ENCODE measurements around the gene ZCCHC4. TPM values are rescaled to one million over a fixed set of nuclear protein-coding genes. Genes with fewer than 3 reads are reported as not detected.
"Not testable (repeated sequence)": the region's sequence is repeated elsewhere in the genome, so short reads cannot be mapped to it uniquely, and the experiment has no call there.

Gene ZCCHC4
- total RNA-seq, 1 experiment from 2014 or later: 9.7 TPM

DNA sequence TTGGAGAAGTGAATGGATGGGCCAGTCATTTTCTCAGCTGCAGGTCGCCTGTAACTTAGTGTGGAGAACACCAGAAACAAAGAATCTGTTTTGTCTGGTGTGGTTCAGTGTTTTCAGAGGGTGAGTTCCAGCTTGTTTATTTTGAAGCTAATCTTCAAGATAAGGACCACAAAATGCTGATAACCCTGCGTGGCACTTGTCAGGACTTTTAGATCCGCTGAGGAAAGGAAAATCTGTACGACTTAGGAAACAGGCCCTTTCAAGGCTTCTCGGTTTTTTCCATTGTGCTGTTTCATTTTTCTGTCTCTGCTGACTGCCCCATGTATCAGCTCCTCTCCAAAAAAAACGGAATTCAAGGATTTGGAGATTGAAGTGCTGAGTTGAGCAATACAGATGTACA lies 55.7 kb downstream of the ZCCHC4 start:
- no peak for DNase-seq (ENCODE audit: low spot score)
- in situ Hi-C loops (cut with HindIII; ENCODE audit: low sequenced_read_pairs): no loop called here

DNA sequence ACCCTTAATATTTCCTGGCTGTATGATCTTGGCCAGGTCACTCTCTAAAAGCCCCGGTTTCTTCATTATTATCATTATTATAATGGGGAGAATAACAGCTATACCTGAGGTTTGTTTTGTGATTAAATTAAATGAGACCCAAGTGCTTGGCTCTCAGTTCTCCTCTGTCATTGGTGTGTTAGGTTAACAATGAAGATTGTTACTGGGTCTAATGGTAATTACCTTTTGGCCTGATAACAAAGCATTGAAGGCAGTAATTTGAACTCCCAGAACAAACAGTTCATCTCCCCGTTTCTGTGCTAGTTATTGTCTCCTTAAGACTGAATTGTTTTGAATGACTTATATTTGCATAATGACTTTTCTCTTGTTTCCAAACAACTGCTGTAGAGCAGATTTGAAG lies 57.7 kb downstream of the ZCCHC4 start:
- in situ Hi-C loops (cut with HindIII; ENCODE audit: low sequenced_read_pairs): no loop called here
- no peak for DNase-seq (ENCODE audit: low spot score)

DNA sequence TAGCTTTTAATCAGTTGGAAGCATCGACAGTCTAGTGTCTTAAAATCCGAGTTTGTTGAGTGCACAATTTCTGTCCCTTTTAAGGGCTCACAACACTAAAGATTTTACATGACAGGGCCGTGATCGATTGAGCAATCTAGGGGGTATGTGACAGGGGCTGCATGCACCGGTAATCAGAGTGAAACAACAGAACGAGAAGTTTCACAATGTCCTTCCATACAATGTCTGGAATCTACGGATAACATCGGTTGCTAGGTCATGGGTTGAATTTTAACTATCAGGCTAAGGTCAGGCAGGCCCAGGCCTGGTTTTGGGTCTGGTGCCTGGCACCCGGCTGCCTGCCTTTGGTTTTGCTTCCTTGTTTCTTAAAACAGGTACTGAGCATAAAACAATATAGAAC lies 60.0 kb downstream of the ZCCHC4 start:
- DNase-seq (ENCODE audit: low spot score); in situ Hi-C loops (cut with HindIII; ENCODE audit: low sequenced_read_pairs): not testable (repeated sequence)

DNA sequence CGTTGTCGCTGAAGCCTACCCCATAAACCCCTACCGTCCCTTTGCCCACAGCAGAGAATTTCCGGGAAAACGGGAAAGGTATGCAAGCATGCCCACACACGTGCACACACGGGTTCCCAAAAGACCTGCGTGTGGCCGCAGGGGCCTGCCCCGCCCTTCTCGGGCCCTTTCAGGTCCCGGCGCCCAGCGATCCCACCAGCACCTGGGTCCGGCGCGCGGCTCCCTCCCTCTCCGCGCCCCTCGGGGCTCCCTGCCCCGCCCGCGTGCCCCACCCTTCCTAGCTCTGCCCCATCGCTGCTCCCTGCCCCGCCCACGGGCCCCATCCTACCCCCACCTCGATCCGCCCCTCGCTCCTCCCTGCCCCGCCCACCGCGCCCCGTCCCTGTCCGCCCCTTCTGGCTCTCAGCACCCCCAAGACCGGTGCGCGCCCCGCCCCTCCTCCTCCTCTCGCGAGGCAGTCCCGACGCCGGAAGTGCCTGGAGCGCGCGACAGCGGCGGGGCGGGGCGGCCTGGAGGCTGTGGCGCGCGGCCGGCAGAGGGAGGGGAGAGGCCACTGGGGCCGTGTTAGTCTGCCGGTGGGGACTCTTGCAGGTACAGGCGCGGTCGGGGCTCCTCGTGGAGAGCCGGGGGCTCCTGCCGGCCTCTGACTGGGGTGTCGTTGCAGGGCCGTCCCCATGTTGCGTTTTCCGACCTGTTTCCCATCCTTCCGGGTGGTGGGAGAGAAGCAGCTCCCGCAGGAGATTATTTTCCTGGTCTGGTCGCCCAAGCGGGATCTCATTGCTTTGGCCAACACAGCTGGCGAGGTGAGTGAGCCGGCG lies 64.4 kb downstream of the ZCCHC4 start, which contains the start of gene ANAPC4:
Gene ANAPC4 (plus strand): TSS at position 510 of the 818 bp plus-strand sequence. CDS start 165 bp downstream, at position 675.
- DNase-seq (ENCODE audit: low spot score): peak; percentile 85
- in situ Hi-C loops (cut with HindIII; ENCODE audit: low sequenced_read_pairs): no loop called here

DNA sequence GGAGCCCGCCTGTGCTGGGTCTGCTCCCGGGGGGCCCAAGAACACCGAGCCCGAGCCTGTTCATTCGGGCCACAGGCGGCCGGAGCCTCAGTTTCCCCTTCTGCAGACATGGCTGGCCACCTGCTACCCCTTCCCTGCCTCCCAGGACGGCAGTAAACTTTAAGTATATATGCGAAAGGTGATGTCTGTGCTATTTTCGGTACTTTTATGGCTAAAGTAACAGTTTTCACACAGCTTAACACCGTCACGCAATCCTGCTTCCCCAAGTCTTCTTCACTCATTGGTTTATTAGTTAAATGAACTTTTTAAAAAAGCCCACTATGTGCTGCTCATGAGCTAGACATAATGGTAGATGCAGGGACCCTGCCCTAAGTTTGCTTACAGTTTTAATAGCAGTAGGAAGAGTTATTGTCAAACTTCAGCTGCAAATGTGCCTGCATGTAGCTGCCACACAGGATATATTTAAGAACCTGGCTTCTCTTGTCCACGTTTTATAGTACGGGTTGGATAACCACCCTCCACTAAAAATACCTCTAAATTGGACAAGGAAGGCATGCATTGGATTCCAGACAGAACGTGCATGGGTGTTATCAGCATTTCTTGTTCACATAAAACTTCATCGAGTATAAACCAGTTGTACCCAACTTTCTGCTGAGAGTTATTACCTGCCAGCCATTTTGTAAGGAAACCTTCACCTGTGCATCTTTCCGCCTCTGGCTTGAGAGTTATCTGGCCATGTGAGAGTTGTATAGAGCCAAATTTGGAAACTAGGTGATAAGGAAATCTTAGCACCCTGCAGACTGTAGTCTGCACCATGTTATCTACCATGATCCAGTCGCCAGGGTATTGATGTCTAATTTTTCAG lies 65.2 kb downstream of the ZCCHC4 start:
- DNase-seq (ENCODE audit: low spot score): peak; percentile 15
- in situ Hi-C loops (cut with HindIII; ENCODE audit: low sequenced_read_pairs): no loop called here

DNA sequence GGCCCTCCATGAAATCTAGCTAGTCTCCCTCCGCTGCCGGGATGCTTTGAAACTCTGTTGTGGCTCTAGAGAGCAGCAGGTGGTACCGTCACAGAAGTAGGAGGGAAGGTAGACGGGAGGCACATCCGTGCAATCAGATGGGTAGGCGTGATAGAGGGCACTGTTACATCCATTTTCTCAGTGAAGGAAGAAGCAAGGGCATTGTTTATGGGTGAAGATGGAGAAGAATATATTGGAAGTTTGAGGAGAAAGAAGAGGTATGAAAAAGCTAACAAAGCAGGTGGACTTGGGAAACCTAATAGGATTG lies 65.8 kb downstream of the ZCCHC4 start:
- no peak for DNase-seq (ENCODE audit: low spot score)
- in situ Hi-C loops (cut with HindIII; ENCODE audit: low sequenced_read_pairs): no loop called here

DNA sequence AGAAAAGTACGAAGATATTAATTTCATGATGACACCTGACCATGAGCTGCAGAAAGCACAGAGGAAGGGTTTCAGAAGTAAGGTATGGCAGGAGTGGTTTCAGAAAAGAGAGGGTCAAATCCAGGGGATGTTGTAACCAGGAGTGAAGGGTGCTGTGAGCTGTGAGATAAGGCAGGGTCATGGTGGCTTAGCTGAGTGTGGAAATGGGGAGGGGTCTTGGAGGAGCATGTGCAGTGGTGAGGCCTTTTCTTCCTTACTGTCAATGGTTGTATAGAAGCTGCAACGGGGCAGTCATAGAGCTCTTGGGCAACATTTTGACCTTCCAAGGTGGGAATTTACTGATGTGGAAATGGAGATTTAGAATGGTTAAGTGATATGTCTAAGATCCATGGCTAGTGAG lies 67.0 kb downstream of the ZCCHC4 start:
- in situ Hi-C loops (cut with HindIII; ENCODE audit: low sequenced_read_pairs): no loop called here
- no peak for DNase-seq (ENCODE audit: low spot score)

DNA sequence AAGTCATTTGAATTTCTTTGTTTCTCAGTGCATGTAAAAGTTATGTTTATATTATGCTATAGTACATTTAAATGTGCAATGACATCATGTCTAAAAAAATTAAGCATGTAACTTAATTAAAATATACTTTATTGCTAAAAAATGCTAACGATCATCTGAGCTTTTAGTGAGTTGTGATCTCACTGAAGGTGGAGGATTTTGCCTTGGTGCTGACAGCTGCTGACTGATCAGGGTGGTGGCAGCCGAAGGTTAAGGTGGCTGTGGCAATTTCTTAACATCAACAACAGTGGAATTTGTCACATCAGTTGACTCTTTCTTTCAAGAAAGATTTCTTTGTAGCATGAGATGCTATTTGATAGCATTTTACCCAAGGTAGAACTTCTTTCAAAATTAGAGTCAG lies 71.1 kb downstream of the ZCCHC4 start:
- in situ Hi-C loops (cut with HindIII; ENCODE audit: low sequenced_read_pairs): no loop called here
- no peak for DNase-seq (ENCODE audit: low spot score)

DNA sequence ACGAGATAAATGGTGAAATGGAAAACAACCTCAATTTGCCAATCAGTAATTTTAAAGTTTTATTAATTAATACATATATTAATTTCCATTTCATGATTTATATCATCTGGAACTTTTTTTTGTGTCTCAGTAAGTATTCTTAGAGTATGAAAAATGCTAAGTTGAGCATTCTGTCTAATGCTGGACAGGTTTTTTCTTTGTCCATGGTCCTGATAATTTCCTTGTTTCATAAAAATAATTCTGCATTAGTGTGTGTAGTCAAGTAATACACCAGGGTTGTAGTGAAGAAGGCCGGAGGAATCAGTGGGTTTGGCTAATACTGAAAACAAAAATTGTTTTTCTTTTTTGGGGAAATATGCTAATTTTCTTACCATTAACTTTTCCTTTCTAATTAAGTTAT lies 74.4 kb downstream of the ZCCHC4 start:
- in situ Hi-C loops (cut with HindIII; ENCODE audit: low sequenced_read_pairs): no loop called here
- no peak for DNase-seq (ENCODE audit: low spot score)

DNA sequence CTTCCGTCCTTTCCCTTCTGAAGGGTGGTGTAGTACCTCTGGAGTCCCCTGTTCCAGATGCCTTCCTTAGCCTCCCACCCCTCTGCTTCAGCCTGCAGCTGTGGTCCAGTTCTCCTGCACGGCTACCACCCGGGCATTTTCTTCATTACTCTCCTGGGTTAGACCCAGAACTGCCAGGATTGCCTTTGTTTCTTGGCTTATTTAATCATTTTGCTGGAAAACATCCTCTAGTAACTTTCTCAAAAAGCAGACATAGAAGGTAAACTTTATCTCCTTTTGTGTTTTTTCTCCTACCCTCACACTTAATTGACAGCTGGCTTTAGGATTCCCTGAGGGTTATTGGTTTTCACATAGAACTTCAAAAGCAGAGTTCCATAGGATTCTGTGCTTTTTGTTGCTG lies 84.7 kb downstream of the ZCCHC4 start:
- no peak for DNase-seq (ENCODE audit: low spot score)
- in situ Hi-C loops (cut with HindIII; ENCODE audit: low sequenced_read_pairs): no loop called here

DNA sequence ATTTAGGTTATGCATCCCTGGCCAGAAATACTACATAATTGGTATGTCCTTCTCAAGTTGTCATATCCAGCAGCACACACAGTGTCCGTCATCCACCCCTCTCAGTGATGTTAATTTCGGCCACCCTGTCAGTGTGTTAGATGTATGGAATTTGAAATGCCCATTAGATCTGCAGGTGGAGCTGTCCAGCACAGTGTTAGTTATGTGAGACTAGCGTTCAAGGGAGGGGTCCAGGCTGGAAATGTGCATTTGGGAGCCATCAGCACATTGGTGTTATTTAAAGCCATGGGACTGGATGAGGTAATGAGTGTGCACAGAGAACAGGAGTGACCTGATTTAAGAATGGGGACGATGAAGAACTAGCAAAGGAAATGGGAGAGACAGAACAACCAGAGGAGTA lies 86.9 kb downstream of the ZCCHC4 start:
- in situ Hi-C loops (cut with HindIII; ENCODE audit: low sequenced_read_pairs): no loop called here
- no peak for DNase-seq (ENCODE audit: low spot score)

DNA sequence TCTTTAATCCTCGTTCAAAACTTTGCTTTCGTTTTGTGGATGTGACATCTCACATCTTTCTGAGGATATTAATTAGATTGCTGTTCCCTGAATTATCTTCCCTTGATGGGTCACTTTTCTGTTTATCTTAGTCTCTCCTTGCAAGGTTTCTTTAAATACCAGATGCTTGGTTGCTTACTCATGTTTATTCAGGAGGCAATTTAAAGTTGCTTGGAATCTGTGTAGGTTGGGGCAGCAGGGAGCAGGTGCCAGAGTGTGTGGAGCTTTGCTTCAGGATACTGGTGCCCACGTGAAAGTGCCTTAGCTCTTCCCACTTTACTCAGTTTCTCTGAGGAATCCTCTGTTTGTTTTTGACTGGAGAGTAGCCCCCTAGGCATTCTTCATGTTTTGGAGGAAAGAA lies 88.5 kb downstream of the ZCCHC4 start:
- in situ Hi-C loops (cut with HindIII; ENCODE audit: low sequenced_read_pairs): no loop called here
- no peak for DNase-seq (ENCODE audit: low spot score)

DNA sequence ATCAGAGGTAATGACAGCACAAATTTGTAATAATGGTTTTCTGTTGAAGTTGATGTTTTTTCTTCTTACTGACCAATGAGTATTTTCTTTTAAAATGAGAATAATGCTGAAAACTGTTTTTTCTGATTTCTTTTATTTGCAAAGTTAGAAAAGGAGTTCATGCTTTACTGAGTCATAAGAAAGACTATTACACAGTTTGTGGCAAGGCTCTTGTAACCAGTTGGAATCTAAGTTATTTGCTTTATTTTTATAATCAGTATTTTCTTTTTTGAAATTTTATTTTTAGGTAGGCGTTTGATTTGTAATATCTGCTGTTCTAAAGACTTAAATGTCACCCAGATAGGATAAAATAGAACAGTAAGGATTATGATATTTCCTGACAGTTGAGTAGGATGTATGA lies 89.9 kb downstream of the ZCCHC4 start:
- in situ Hi-C loops (cut with HindIII; ENCODE audit: low sequenced_read_pairs): no loop called here
- no peak for DNase-seq (ENCODE audit: low spot score)

DNA sequence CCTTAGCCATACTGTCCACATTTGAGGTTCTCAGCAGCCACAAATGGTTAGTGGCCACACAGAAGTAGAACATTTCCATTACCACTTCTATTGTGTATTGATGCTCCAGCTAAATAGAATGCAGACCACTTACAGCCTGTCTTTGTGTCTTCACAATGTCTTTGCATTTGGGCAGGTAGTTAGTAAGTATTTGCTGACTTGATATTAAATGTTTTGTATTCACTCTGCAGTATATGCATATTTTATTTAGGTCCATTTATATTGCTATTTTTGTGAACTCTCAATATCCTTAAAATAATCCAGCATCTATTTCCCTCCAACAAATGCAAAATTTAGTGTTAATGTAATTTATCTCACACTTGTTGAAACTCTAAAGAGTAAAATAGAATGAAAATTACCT lies 91.1 kb downstream of the ZCCHC4 start:
- in situ Hi-C loops (cut with HindIII; ENCODE audit: low sequenced_read_pairs): no loop called here
- DNase-seq (ENCODE audit: low spot score): no peak

DNA sequence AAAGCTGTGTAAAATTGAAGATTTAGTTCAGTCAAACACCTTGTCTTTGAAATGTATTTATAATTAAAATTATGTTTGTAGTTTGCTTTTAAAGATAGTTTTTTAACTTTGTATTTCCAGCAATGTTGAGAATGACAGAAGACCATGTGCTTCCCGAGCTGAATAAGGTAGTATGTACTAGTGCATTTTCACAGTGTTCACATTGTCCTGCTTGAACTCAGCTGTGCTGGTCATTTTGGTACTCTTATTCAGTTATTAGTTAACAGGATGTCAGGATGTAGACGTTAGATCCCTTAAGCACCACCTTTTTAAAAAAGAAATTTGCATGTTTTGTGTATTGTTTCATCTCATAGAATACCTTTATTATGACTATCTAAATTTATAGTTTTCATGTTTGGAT lies 92.9 kb downstream of the ZCCHC4 start:
- in situ Hi-C loops (cut with HindIII; ENCODE audit: low sequenced_read_pairs): no loop called here
- no peak for DNase-seq (ENCODE audit: low spot score)

DNA sequence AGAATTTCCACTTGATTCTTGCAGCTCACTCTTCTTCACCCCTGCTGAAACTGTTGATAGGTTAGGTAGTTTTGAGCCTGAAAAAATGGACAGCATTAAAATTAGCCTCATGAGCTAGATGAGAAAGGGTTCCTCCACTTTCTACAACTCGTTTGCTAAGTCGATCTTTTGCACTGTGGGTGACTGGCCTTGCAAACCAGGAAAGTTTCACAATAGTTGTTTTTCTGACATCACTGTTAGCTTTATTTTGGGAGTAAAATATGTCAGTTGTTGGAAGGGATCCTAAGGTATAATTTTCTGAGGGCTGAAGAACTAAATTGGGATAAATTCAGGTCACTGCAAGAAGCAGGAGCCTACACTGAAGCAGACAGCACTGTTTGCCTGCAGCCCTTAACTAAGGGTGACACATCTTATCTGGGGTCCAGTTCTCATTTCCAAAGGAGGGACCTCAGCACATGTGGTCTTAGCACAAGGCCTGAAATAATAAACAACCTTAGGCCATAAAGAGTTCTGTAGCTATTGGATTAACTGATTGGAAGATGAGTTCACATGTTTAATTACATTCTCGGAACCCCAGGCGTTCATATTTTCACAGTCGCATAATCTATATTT lies 93.6 kb downstream of the ZCCHC4 start:
- in situ Hi-C loops (cut with HindIII; ENCODE audit: low sequenced_read_pairs): no loop called here
- DNase-seq (ENCODE audit: low spot score): no peak

DNA sequence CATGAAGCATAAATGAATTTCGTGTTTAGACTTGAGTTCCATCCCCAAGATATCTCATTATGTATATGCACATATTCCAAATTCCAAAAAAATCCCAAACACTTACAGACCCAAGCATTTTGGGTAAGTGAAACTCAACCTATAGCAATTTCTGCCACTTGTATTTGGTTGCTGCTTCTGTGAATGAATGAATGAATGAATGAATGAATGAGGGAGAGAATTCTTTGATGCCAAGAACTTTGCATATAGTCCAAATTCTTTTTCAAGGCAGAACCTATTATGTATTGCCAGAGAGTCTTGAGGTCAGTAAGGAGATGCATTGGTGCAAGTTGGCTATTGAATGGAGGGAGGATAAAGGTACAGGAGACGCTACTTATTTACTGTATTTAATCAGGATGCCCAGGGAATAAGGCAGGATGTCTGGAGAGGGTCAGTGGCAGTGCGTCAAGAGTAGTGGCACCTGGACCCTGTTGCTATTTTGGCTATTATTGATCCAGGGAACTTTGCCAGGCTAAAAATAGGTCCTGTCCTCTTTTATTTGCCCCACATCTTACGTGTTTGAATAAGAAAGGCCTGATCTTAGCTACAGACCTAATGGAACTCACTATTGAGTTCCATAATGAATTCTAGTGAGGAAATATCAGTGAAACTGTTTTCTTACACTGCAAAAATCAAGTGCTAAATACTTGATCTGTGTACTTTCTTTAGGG lies 98.4 kb downstream of the ZCCHC4 start:
- in situ Hi-C loops (cut with HindIII; ENCODE audit: low sequenced_read_pairs): no loop called here
- DNase-seq (ENCODE audit: low spot score): no peak

DNA sequence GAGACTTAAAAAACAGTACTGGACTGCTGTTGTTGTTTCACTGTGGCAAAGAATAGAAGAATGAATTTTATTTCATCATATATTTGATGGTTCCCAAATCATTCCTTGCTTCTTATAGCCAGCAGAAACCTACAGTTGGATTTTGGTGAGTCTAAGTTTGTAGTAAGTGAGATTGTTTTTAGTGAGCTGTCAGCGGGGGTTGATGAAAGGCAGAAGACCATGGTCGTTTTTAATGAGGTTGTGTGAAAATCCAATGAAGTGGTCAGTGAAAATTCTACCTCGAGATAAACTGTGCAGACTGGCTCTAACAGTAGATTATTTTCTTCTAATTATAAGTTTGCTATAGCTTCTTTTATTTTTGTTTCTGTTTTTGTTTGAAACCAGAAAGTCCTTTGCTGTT lies 100.7 kb downstream of the ZCCHC4 start:
- DNase-seq (ENCODE audit: low spot score): no peak
- in situ Hi-C loops (cut with HindIII; ENCODE audit: low sequenced_read_pairs): no loop called here

DNA sequence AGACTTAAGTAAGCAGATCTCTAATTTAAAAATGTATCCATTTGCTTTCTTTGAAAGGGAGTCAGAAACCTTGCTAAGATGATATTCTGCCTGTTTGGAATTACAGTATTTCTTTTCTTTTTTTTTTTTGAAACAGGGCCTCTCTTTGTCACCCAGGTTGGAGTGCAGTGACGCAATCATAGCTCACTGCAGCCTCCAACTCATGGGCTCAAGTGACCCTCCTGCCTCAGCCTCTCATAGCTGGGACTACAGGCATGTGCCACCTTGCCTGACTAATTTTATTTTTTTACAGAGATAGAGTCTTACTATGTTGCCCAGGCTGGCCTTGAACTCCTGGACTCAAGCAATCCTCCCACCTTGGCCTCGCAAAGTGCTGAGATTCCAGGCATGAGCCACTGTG lies 104.4 kb downstream of the ZCCHC4 start:
- in situ Hi-C loops (cut with HindIII; ENCODE audit: low sequenced_read_pairs): no loop called here
- no peak for DNase-seq (ENCODE audit: low spot score)

Measured in G401 (cell line).